ENCODE results near the gene FZD4. TPM values are rescaled to one million over a fixed set of nuclear protein-coding genes. Genes with fewer than 3 reads are reported as not detected.
A peak's percentile ranks its signal among the peaks of the same experiment; 100 is the strongest.

FZD4 gene
- total and polyA plus RNA-seq, 4 donors: 6.6 to 24.5 (median 12.9) TPM

- Histone ChIP-seq H3K4me1 (ENCODE audit: control insufficient read depth, insufficient read depth, low read length) (peaks cover 6% of the 10 kb centered on the region), H3K27me3 (ENCODE audit: control insufficient read depth, insufficient read depth, low read length) (no peaks in the 10 kb centered on the region), H3K9me3 (ENCODE audit: control insufficient read depth, insufficient read depth, low read length) (no peaks in the 10 kb centered on the region), H3K27ac (ENCODE audit: low read depth, low read length) (peak overlapping the region; percentile 57), H3K4me3 (ENCODE audit: low read depth, low read length) (no peak overlapping the region), H3K36me3 (ENCODE audit: control insufficient read depth, insufficient read depth, low read length) (no peaks in the 10 kb centered on the region)
- WGBS (ENCODE audit: insufficient coverage): 21% methylated on average over 1 of the region's 1 CpG
- DNase-seq (ENCODE audit: low read depth in 4 of 6, low spot score in 6 of 6): no peak
Measured at GRCh38 chr11:86932259-86932585, 23.0 kb downstream of the FZD4 start.

GRCh38 chr11:86931548-86932258 lies 23.5 kb downstream of the FZD4 start:
- Histone ChIP-seq H3K4me1 (ENCODE audit: control insufficient read depth, insufficient read depth, low read length) (peaks cover 6% of the 10 kb centered on the region), H3K27ac (ENCODE audit: low read depth, low read length) (peak overlapping the region; percentile 57), H3K4me3 (ENCODE audit: low read depth, low read length) (no peak overlapping the region), H3K27me3 (ENCODE audit: control insufficient read depth, insufficient read depth, low read length) (no peaks in the 10 kb centered on the region), H3K9me3 (ENCODE audit: control insufficient read depth, insufficient read depth, low read length) (no peaks in the 10 kb centered on the region), H3K36me3 (ENCODE audit: control insufficient read depth, insufficient read depth, low read length) (no peaks in the 10 kb centered on the region)
- DNase-seq (ENCODE audit: low read depth in 4 of 6, low spot score in 6 of 6): peak in 1 of 6 donors; percentile 29
- 0% methylated on average over 2 of the region's 8 CpGs for WGBS (ENCODE audit: insufficient coverage)

- Histone ChIP-seq H3K27ac (ENCODE audit: low read depth, low read length) (no peak overlapping the region), H3K4me1 (ENCODE audit: control insufficient read depth, insufficient read depth, low read length) (peaks cover 6% of the 10 kb centered on the region), H3K9me3 (ENCODE audit: control insufficient read depth, insufficient read depth, low read length) (no peaks in the 10 kb centered on the region), H3K36me3 (ENCODE audit: control insufficient read depth, insufficient read depth, low read length) (no peaks in the 10 kb centered on the region), H3K4me3 (ENCODE audit: low read depth, low read length) (no peak overlapping the region), H3K27me3 (ENCODE audit: control insufficient read depth, insufficient read depth, low read length) (no peaks in the 10 kb centered on the region)
- no peak for DNase-seq (ENCODE audit: low read depth in 4 of 6, low spot score in 6 of 6)
- WGBS (ENCODE audit: insufficient coverage): 92% methylated on average over 1 of the region's 1 CpG
Measured at GRCh38 chr11:86930957-86931547, 24.1 kb downstream of the FZD4 start.

- H3K9me3 ChIP-seq (ENCODE audit: control insufficient read depth, insufficient read depth, low read length): no peaks in the 10 kb centered on the region
- H3K36me3 ChIP-seq (ENCODE audit: control insufficient read depth, insufficient read depth, low read length): no peaks in the 10 kb centered on the region
- peaks cover 2% of the 10 kb centered on the region for H3K4me1 ChIP-seq (ENCODE audit: control insufficient read depth, insufficient read depth, low read length)
- 71% methylated on average over 1 of the region's 3 CpGs for WGBS (ENCODE audit: insufficient coverage)
- no peak overlapping the region for H3K27ac ChIP-seq (ENCODE audit: low read depth, low read length)
- H3K27me3 ChIP-seq (ENCODE audit: control insufficient read depth, insufficient read depth, low read length): no peaks in the 10 kb centered on the region
- H3K4me3 ChIP-seq (ENCODE audit: low read depth, low read length): no peak overlapping the region
- DNase-seq (ENCODE audit: low read depth in 4 of 6, low spot score in 6 of 6): no peak
Measured at GRCh38 chr11:86926975-86927374, 28.2 kb downstream of the FZD4 start.

GRCh38 chr11:86923999-86924766 lies 31.0 kb downstream of the FZD4 start:
- Histone ChIP-seq H3K9me3 (ENCODE audit: control insufficient read depth, insufficient read depth, low read length) (no peaks in the 10 kb centered on the region), H3K27ac (ENCODE audit: low read depth, low read length) (no peak overlapping the region), H3K4me3 (ENCODE audit: low read depth, low read length) (no peak overlapping the region), H3K36me3 (ENCODE audit: control insufficient read depth, insufficient read depth, low read length) (no peaks in the 10 kb centered on the region), H3K27me3 (ENCODE audit: control insufficient read depth, insufficient read depth, low read length) (no peaks in the 10 kb centered on the region), H3K4me1 (ENCODE audit: control insufficient read depth, insufficient read depth, low read length) (peaks cover 1% of the 10 kb centered on the region)
- 28% methylated on average over 4 of the region's 6 CpGs for WGBS (ENCODE audit: insufficient coverage)
- no peak for DNase-seq (ENCODE audit: low read depth in 4 of 6, low spot score in 6 of 6)

GRCh38 chr11:86922225-86922624 lies 33.0 kb downstream of the FZD4 start:
- H3K9me3 ChIP-seq (ENCODE audit: control insufficient read depth, insufficient read depth, low read length): no peaks in the 10 kb centered on the region
- no peak overlapping the region for H3K27ac ChIP-seq (ENCODE audit: low read depth, low read length)
- H3K4me3 ChIP-seq (ENCODE audit: low read depth, low read length): no peak overlapping the region
- H3K27me3 ChIP-seq (ENCODE audit: control insufficient read depth, insufficient read depth, low read length): no peaks in the 10 kb centered on the region
- H3K4me1 ChIP-seq (ENCODE audit: control insufficient read depth, insufficient read depth, low read length): peaks cover 3% of the 10 kb centered on the region
- WGBS (ENCODE audit: insufficient coverage): no CpG with 5 or more reads among the region's 1 CpG
- no peak for DNase-seq (ENCODE audit: low read depth in 4 of 6, low spot score in 6 of 6)
- H3K36me3 ChIP-seq (ENCODE audit: control insufficient read depth, insufficient read depth, low read length): no peaks in the 10 kb centered on the region

GRCh38 chr11:86919557-86920210 lies 35.5 kb downstream of the FZD4 start:
- no peak overlapping the region for H3K4me3 ChIP-seq (ENCODE audit: low read depth, low read length)
- 81% methylated on average over 5 of the region's 7 CpGs for WGBS (ENCODE audit: insufficient coverage)

GRCh38 chr11:86918973-86919372 lies 36.2 kb downstream of the FZD4 start:
- Histone ChIP-seq H3K9me3 (ENCODE audit: control insufficient read depth, insufficient read depth, low read length) (no peaks in the 10 kb centered on the region), H3K4me3 (ENCODE audit: low read depth, low read length) (no peak overlapping the region), H3K4me1 (ENCODE audit: control insufficient read depth, insufficient read depth, low read length) (peaks cover 8% of the 10 kb centered on the region), H3K27me3 (ENCODE audit: control insufficient read depth, insufficient read depth, low read length) (no peaks in the 10 kb centered on the region), H3K36me3 (ENCODE audit: control insufficient read depth, insufficient read depth, low read length) (no peaks in the 10 kb centered on the region), H3K27ac (ENCODE audit: low read depth, low read length) (peak overlapping the region; percentile 63)
- DNase-seq (ENCODE audit: low read depth in 4 of 6, low spot score in 6 of 6): peak in 1 of 6 donors; percentile 28
- 57% methylated on average over 5 of the region's 7 CpGs for WGBS (ENCODE audit: insufficient coverage)

More at GRCh38 chr11:86919557-86920210, 35.5 kb downstream of the FZD4 start:
- no peaks in the 10 kb centered on the region for H3K36me3 ChIP-seq (ENCODE audit: control insufficient read depth, insufficient read depth, low read length)
- H3K9me3 ChIP-seq (ENCODE audit: control insufficient read depth, insufficient read depth, low read length): no peaks in the 10 kb centered on the region
- peak in 5 of 6 donors; percentile 33 to 90 (median 55) for DNase-seq (ENCODE audit: low read depth in 4 of 6, low spot score in 6 of 6)
- H3K27ac ChIP-seq (ENCODE audit: low read depth, low read length): peak overlapping the region; percentile 63
- H3K27me3 ChIP-seq (ENCODE audit: control insufficient read depth, insufficient read depth, low read length): no peaks in the 10 kb centered on the region
- H3K4me1 ChIP-seq (ENCODE audit: control insufficient read depth, insufficient read depth, low read length): peaks cover 8% of the 10 kb centered on the region

- H3K36me3 ChIP-seq (ENCODE audit: control insufficient read depth, insufficient read depth, low read length): no peaks in the 10 kb centered on the region
- no peak overlapping the region for H3K4me3 ChIP-seq (ENCODE audit: low read depth, low read length)
- H3K27ac ChIP-seq (ENCODE audit: low read depth, low read length): no peak overlapping the region
- H3K27me3 ChIP-seq (ENCODE audit: control insufficient read depth, insufficient read depth, low read length): no peaks in the 10 kb centered on the region
- no peaks in the 10 kb centered on the region for H3K9me3 ChIP-seq (ENCODE audit: control insufficient read depth, insufficient read depth, low read length)
- no peak for DNase-seq (ENCODE audit: low read depth in 4 of 6, low spot score in 6 of 6)
- no CpG with 5 or more reads among the region's 2 CpGs for WGBS (ENCODE audit: insufficient coverage)
- H3K4me1 ChIP-seq (ENCODE audit: control insufficient read depth, insufficient read depth, low read length): peaks cover 8% of the 10 kb centered on the region
Measured at GRCh38 chr11:86918496-86918895, 36.7 kb downstream of the FZD4 start.
